GM19468 (cell line): ENCODE results near the gene ATG7.
"Not testable (repeated sequence)": the region's sequence is repeated elsewhere in the genome, so short reads cannot be mapped to it uniquely, and the experiment has no call there.

Source experiments
- ATAC-seq: cut with Tn5 transposase; IDR thresholded peaks from one replicate; pipeline ENCODE4 v1.9.1; 2021; ENCODE audit warnings: mild to moderate bottlenecking, moderate library complexity, moderate number of reproducible peaks; ENCODE audit not compliant: unreplicated experiment; ENCODE audit errors: extremely low read depth

The ATG7 gene

DNA sequence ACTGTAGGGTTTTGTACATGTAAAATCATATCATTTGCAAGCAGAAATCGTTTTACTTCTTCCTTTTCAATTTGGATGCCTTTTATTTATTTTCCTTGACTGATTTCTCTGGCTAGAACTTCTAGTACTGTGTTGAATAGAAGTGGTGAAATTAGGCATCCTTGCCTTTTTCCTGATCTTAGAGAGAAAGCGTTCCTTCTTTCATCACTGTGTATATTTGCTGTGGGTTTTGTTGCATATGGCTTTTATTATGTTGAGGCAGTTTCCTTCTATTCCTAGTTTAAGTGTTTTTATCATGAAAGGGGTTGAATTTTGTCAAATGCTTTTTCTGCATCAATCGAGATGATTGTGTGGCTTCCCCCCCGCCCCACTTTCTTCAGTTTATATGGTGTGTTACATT is 140.9 kb downstream of the ATG7 start:
- ATAC-seq: no peak

- no peak for ATAC-seq
Observed at GRCh38 chr3:11415099-11415498, 142.9 kb downstream of the ATG7 start.

DNA sequence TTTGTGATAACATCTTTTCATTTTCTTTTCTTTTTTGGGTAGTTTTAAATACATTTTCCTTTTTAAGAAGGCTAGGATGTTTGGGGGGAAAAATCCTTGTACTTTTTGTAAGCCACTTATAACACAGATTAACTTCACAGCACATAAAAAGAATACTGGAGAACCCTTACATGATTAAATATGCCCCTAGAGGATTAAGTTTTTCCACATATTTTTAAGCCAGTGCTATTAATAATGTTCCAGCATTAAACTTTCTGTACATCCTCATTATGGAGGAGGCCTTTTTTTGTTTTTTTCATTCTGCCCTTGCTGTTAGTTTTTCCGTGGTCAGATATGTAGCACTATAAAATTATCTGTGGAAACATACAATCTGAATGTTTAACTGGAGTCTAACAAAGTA is 147.9 kb downstream of the ATG7 start:
- ATAC-seq: no peak

DNA sequence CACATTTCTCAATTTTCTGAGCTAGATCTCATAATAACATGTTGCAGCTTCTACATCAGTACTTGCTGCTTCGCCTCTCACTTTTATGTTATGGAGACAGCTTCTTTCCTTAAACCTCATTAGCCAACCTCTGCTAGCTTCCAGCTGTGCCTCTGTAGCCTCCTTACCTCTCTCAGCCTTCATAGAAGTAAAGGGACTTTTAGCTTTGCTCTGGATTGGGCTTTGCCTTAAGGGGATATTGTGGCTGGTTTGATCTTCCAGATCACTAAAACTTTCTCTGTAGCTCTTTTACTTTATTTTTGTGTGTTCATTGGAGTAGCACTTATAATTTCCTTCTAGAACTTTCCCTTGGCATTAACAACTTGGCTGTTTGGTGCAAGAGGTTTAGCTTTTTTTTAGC is 150.1 kb downstream of the ATG7 start:
- ATAC-seq: no peak

DNA sequence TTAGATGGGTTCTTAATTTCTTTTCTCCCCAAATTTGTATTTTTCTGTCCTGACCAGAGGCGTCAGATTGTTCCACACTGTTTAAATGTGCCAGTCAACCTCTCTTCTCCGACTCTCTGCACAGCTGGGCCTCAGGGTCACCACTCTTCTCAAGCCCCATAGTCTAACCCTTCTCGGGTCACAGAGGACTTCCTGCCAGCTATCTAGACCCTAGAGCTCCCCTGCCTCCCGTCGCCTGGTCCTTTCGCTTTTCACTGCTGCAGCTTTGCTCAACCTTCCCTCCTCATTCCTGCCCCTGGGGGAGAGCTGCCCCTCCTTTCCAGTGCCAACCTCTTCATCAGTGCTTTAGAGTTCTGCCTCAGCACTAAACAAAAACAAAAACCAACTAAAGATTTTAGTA is 151.7 kb downstream of the ATG7 start:
- no peak for ATAC-seq

GRCh38 chr3:11424277-11424676 is 152.1 kb downstream of the ATG7 start:
- no peak for ATAC-seq

DNA sequence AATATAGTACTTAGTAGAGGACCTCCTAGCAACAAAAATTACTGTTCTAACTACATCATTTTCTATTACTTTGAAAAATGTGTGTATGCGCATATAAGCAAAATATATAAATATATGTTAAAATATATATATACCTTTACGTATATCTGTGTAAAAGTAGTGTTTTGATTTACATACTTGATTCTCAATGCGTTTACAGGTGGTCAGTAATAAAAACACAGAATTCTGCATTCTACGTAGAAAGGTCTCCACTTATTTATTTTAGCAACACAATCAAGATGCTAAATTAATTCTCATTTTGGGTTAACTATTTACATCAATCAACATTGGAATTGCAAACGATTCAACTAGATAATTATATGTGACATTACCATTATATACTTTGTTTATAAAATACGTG is 158.0 kb downstream of the ATG7 start:
- ATAC-seq: no peak

DNA sequence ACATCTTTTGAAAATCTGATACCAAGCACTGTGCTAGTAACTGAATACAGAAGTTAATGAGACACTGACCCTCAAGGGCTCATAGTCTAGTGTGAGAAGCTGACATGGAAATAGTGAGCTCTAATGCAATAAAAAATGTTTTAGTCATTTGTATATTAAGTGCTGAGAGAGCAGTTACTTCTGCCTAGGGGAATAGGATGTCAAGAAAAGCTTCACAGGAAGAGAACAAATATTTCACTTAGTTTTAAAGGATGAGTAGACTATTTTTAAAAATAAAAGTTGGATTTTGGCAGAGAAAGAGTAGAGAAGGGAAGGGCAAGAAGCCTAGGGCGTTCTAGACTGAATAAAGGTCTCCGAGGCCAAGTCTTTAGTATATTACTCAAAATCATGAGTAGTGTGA is 158.4 kb downstream of the ATG7 start:
- no peak for ATAC-seq

DNA sequence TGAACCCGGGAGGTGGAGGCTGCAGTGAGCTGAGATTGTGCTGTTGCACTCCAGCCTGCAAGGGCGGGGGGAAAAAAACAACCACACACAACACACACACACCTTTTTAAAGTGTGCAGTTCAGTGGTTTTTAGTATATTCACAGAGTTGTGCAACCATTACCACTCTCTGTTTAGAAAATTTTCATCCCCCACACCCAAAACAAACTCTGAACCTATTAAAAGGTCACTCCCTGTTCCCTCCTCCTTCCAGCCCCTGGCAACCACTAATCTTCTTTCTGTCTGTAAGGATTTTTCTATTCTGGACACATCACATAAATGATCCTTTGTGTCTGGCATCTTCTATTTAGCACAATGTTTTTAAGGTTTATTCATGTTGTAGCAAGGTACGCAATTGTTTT is 159.1 kb downstream of the ATG7 start:
- no peak for ATAC-seq

DNA sequence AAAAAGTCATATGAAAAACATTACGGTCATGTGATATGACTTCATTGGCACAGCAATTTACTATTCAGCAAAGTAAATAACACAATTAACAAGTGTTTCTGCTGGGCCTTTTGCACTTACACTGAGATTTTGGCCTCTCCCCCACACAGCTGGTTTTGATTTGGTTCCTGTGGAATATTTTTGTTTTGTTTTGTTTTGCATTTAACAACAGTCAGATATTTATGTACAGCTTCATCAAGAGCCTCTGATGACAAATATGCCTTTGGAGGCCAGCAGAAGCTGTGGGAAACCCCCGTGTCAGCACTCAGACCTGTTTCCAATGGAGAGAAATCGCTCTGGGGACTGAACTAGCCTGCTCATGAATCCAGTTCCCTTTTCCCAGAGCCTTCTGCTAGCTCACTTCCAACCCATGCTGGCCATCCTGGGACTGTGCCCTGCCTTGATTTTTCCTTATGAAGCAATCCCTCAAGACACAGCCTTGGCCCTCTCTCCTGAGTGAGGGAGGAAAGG is 161.9 kb downstream of the ATG7 start:
- no peak for ATAC-seq

GRCh38 chr3:11434563-11435096 is 162.4 kb downstream of the ATG7 start:
- ATAC-seq: no peak

DNA sequence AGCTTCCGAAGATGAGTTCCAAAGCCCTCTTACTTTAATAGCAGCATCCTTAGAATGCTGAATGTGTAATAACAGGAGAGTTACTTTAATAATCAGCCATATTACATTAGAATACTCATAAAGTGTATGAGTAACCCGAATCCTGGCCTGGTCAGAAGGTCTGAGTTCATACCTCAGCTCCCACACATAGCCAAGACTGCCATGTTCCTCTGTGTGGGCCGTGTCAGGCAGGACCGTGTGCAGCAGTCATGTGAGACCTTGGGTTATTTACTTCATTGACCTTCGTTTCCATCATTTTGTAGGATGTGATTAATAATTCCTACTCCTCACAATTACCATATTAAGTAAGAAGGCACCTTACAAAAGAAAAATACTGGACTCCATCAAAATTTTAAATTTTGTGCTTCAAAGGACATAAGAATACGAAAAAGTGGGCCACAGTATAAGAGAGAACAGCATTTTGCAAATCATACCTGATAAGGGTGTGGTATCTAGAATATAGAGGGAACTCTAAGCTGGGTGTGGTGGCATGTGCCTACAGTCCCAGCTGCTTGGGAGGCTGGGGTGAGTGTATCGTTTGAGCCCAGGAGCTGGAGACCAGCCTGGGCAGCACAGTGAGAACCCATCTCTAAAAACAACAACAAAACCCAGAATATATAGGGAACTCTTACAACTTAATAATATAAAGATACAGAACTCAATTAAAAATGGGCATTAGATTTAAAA is 163.4 kb downstream of the ATG7 start:
- ATAC-seq: no peak

DNA sequence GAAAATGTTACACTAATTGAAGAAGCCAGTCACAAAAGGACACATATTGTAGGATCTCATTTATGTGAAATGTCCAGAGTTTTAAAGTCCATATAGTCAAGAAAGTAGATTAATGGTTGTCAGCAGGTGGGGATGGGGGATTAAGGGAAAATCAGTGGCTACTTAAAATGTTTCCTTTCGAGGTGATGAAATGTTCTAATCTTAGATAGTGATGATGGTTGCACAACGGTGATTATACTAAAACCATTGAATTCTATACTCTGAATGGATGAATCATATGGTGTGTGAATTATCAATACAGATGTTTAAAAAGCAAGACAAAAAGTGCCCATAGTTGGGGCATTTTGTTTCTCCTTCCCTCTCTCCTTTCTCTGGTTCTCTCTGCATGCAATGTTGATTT is 164.6 kb downstream of the ATG7 start:
- no peak for ATAC-seq

DNA sequence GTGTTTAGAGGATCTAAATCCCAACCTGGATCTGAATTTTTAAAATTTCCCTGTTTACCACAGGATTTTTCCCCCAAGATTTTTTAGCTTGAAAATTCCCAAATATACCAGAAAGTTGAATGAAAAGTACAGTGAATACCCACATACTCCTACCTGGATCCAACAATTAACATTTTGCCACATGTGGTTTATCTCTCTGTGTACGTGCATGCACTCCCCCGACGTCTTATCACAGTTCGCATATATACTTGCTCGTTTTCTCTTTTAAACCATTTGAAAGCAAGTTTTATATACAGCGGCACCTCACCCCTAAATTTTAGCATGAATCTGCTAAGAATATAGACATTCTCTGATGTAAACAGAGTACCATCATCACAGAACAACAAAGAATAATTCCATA is 165.3 kb downstream of the ATG7 start:
- no peak for ATAC-seq

DNA sequence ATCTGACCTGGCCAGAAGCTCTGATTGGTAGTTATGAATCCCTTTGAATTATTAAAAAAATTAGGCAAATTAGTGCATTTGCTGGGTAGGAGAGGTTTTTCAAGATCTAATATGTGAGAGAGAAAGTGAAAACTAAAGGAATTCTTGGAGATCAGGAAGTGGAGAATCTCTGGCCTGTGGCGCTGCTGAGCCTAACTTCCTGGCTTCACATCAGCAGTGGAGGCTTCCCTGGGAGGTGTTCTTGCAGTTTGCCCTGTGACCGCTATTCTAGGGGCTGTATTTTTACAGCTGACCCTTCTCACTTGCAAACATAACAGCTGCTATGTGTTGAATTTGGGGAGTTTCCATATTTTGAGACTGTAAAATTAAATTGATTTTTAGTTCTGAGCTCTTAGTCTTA is 166.4 kb downstream of the ATG7 start:
- ATAC-seq: no peak

DNA sequence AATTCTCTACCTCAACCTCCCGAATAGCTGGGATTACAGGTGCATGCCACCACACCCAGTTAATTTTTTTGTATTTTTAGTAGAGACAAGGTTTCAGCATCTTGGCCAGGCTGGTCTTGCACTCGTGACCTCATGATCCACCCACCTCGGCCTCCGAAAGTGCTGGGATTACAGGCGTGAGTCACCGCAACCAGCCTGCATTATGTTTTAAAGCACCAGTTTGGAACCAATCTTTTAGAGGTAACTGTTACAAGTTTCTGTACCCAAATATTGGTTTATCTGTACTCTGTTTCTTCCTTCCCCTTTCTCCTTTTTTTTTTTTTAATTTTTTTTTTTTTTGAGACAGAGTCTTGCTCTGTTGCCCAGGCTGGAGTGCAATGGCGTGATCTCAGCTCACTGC is 169.1 kb downstream of the ATG7 start:
- not testable (repeated sequence) for ATAC-seq

DNA sequence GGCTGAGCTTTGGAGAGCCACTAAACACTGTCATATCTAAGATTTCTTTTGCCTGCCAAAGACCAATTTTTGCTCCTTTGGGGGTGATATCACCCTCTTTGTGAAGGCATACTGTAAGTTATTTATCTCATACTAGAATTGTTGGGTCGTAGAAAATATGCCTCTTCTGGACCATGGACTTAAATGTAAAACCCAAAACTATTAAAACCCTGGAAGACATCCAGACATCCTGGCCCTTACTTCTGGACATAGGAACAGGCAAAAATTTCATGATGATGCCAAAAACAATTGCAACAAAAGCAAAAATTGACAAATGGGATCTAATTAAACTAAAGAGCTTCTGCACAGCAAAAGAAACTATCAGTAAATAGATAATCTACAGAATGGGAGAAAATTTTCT is 172.2 kb downstream of the ATG7 start:
- no peak for ATAC-seq

GRCh38 chr3:11445193-11445592 is 173.0 kb downstream of the ATG7 start:
- not testable (repeated sequence) for ATAC-seq

DNA sequence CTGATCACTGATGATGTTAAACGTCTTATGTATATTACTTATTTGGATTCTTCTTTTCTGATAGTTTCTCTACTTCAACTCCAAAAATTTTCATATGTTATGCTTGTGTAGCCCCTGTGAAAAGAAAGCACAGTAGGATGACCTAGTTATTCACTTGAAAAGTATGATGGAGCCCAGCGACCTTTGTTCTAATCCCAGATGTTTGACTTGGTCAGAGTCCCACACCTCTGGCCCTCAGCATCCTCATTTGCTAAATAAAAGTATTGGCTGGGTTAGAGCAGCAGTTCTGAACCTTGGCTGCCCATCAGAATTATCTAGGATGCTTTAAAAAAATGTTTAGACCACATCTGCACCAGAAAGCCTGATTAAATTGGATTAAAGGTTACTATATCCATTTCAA is 173.7 kb downstream of the ATG7 start:
- no peak for ATAC-seq

DNA sequence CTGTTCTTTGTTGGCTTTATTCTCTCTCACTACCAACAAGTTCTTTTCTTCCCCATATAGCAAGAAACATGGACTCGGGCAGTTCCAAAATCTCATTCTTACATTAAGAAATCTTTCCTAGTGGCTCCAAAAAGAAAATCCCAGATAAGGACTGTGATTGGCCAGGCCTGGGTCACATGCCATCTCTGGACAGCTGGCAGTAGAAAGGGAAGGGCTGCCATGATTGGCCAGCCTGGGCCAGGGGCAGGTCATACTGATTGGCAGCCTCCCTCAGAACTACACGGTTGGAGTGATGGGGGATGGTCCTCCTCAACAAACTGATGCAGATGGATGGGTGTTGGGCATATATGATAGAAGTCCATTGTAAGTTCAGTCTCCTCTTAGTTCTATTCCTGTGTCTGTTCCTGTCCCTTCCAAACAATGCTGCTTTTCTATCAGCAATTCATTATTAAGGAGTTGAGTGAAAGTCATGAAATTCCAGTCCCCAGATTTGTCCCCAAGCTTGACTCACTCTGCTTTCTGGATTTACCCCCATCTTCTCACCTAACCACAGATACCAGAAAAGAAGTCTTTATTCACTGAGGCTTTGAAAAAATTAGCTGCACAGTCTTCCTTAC is 175.5 kb downstream of the ATG7 start:
- ATAC-seq: no peak

DNA sequence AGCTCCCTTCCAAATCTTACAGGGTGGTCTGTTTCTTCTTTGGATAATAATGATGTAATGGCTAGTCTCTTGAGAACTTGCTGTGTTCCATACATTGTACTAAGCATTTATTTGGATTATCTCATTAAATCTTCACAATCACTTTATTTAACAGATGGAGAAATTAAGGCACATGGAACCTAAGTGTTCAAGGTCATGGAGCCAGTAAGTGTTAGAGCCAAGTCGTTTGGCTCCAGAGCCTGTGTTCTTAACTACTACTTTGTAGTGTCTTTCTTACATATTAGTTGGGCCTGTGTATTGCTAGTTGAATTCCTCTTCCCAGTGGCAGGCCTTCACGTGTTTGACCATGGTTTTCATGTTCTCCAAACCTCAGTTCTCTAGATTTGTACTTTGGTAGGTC is 177.8 kb downstream of the ATG7 start:
- ATAC-seq: no peak

DNA sequence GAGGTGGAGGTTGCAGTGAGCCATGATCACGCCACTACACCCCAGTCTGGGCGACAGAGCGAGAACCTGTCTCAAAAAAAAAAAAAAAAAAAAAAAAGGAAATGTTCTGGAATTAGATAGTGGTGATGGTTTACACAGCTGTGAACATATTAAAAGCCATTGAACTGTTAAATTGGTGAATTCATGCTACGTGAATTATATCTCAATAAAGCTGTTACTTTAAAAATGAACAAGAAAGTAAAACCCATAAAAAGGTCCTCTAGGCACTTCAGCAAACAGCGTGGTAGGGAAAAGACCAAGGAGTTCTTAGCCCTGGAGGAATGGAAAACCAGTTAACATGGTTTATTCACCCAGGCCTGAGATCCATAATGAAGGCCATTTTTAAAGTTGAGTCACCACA is 180.1 kb downstream of the ATG7 start:
- no peak for ATAC-seq
